Adipocyte (in vitro differentiated cells): ENCODE measurements around the gene TUT7.

ENCODE experiments used
- DNase-seq: peaks from one replicate; pipeline ENCODE4 v3.0.0-alpha.2; 2015; ENCODE audit warnings: low read depth
- H3K27me3 ChIP-seq: replicated peaks from 2 replicates; pipeline ENCODE4 v1.7.0; 2013; ENCODE audit warnings: mild to moderate bottlenecking, low read length, moderate library complexity; ENCODE audit not compliant: control insufficient read depth, insufficient read depth
- H3K36me3 ChIP-seq: 2 replicates; pipeline ENCODE4 v1.7.0; 2013; ENCODE audit warnings: low read length, mild to moderate bottlenecking, moderate library complexity; ENCODE audit not compliant: control insufficient read depth, insufficient read depth, severe bottlenecking
- H3K4me1 ChIP-seq: 2 replicates; pipeline ENCODE4 v1.7.0; 2013; ENCODE audit warnings: mild to moderate bottlenecking, low read length, moderate library complexity; ENCODE audit not compliant: control insufficient read depth, insufficient read depth
- H3K4me3 ChIP-seq: 2 replicates; pipeline ENCODE4 v1.7.0; 2013; ENCODE audit warnings: mild to moderate bottlenecking, low read length, moderate library complexity
- H3K9ac ChIP-seq: 2 replicates; pipeline ENCODE4 v1.7.0; 2013; ENCODE audit warnings: mild to moderate bottlenecking, low read length, moderate library complexity
- H3K9me3 ChIP-seq: 2 replicates; pipeline ENCODE4 v1.7.0; 2013; ENCODE audit warnings: mild to moderate bottlenecking, low read length, moderate library complexity; ENCODE audit not compliant: control insufficient read depth

TUT7 gene

GRCh38 chr9:86279839-86280238, 74.4 kb downstream of the TUT7 start:
- no peak for DNase-seq
- no peaks in the 10 kb centered on the region for H3K27me3 ChIP-seq
- peaks cover 37% of the 10 kb centered on the region for H3K4me1 ChIP-seq
- no peak overlapping the region for H3K9ac ChIP-seq
- H3K9me3 ChIP-seq: no peaks in the 10 kb centered on the region
- peaks cover 18% of the 10 kb centered on the region for H3K36me3 ChIP-seq
- no peak overlapping the region for H3K4me3 ChIP-seq

- DNase-seq: no peak
- Histone ChIP-seq H3K9me3 (no peaks in the 10 kb centered on the region), H3K27me3 (no peaks in the 10 kb centered on the region), H3K36me3 (peaks cover 36% of the 10 kb centered on the region), H3K4me1 (peaks cover 31% of the 10 kb centered on the region), H3K9ac (no peak overlapping the region), H3K4me3 (no peak overlapping the region)
Measured at GRCh38 chr9:86277072-86277471, 77.1 kb downstream of the TUT7 start.

- no peaks in the 10 kb centered on the region for H3K27me3 ChIP-seq
- H3K4me3 ChIP-seq: no peak overlapping the region
- no peaks in the 10 kb centered on the region for H3K9me3 ChIP-seq
- H3K9ac ChIP-seq: no peak overlapping the region
- no peak for DNase-seq
- H3K4me1 ChIP-seq: peaks cover 27% of the 10 kb centered on the region
- peaks cover 47% of the 10 kb centered on the region for H3K36me3 ChIP-seq
Measured at GRCh38 chr9:86275962-86276361, 78.2 kb downstream of the TUT7 start.

- Histone ChIP-seq H3K27me3 (no peaks in the 10 kb centered on the region), H3K4me1 (peaks cover 19% of the 10 kb centered on the region), H3K4me3 (no peak overlapping the region), H3K9me3 (no peaks in the 10 kb centered on the region), H3K9ac (no peak overlapping the region), H3K36me3 (peaks cover 47% of the 10 kb centered on the region)
- no peak for DNase-seq
Measured at GRCh38 chr9:86274821-86275643, 79.2 kb downstream of the TUT7 start.

- Histone ChIP-seq H3K4me3 (no peak overlapping the region), H3K4me1 (peaks cover 8% of the 10 kb centered on the region), H3K9ac (no peak overlapping the region), H3K9me3 (no peaks in the 10 kb centered on the region), H3K36me3 (peaks cover 39% of the 10 kb centered on the region), H3K27me3 (no peaks in the 10 kb centered on the region)
- no peak for DNase-seq
Measured at GRCh38 chr9:86272221-86272620, 82.0 kb downstream of the TUT7 start.

GRCh38 chr9:86263876-86264275, 90.3 kb downstream of the TUT7 start:
- DNase-seq: no peak
- H3K36me3 ChIP-seq: peaks cover 39% of the 10 kb centered on the region

GRCh38 chr9:86262492-86262891, 91.7 kb downstream of the TUT7 start:
- H3K9me3 ChIP-seq: no peaks in the 10 kb centered on the region
- peaks cover 29% of the 10 kb centered on the region for H3K36me3 ChIP-seq
- H3K9ac ChIP-seq: no peak overlapping the region
- H3K27me3 ChIP-seq: no peaks in the 10 kb centered on the region
- no peaks in the 10 kb centered on the region for H3K4me1 ChIP-seq
- H3K4me3 ChIP-seq: no peak overlapping the region
- no peak for DNase-seq

More at GRCh38 chr9:86263876-86264275, 90.3 kb downstream of the TUT7 start:
- Histone ChIP-seq H3K27me3 (no peaks in the 10 kb centered on the region), H3K4me1 (no peaks in the 10 kb centered on the region), H3K4me3 (no peak overlapping the region), H3K9ac (no peak overlapping the region), H3K9me3 (no peaks in the 10 kb centered on the region)

- Histone ChIP-seq H3K9me3 (no peaks in the 10 kb centered on the region), H3K4me3 (no peak within 1 kb of the TSS), H3K27me3 (no peaks in the 10 kb centered on the region), H3K4me1 (no peaks in the 10 kb centered on the region), H3K9ac (no peak within 1 kb of the TSS), H3K36me3 (peaks cover 24% of the 10 kb centered on the region)
- DNase-seq: no peak
Measured at GRCh38 chr9:86259557-86259956, 94.7 kb downstream of the TUT7 start, which contains the start of gene C9orf153. Gene C9orf153 (minus strand): TSS chr9:86259657. CDS start chr9:86229603, 30,054 bp downstream.

- H3K4me3 ChIP-seq: no peak overlapping the region
- no peaks in the 10 kb centered on the region for H3K4me1 ChIP-seq
- no peaks in the 10 kb centered on the region for H3K27me3 ChIP-seq
- H3K9me3 ChIP-seq: peaks cover 9% of the 10 kb centered on the region
- DNase-seq: no peak
- H3K36me3 ChIP-seq: peaks cover 4% of the 10 kb centered on the region
- no peak overlapping the region for H3K9ac ChIP-seq
Measured at GRCh38 chr9:86257391-86257790, 96.8 kb downstream of the TUT7 start.

- DNase-seq: no peak
- no peaks in the 10 kb centered on the region for H3K27me3 ChIP-seq
- H3K4me1 ChIP-seq: no peaks in the 10 kb centered on the region
- no peaks in the 10 kb centered on the region for H3K36me3 ChIP-seq
- H3K4me3 ChIP-seq: no peak overlapping the region
- H3K9me3 ChIP-seq: peaks cover 10% of the 10 kb centered on the region
- H3K9ac ChIP-seq: no peak overlapping the region
Measured at GRCh38 chr9:86256653-86257052, 97.6 kb downstream of the TUT7 start.

- no peak overlapping the region for H3K9ac ChIP-seq
- no peak for DNase-seq
- H3K9me3 ChIP-seq: peaks cover 10% of the 10 kb centered on the region
- no peak overlapping the region for H3K4me3 ChIP-seq
- H3K27me3 ChIP-seq: no peaks in the 10 kb centered on the region
- H3K4me1 ChIP-seq: no peaks in the 10 kb centered on the region
- no peaks in the 10 kb centered on the region for H3K36me3 ChIP-seq
Measured at GRCh38 chr9:86253577-86253976, 100.6 kb downstream of the TUT7 start.
